ENCODE results near the gene TPMT.

GRCh38 chr6:18185624-18186023, 30.7 kb upstream of the TPMT start:
- TF ChIP-seq, protein P1, sequence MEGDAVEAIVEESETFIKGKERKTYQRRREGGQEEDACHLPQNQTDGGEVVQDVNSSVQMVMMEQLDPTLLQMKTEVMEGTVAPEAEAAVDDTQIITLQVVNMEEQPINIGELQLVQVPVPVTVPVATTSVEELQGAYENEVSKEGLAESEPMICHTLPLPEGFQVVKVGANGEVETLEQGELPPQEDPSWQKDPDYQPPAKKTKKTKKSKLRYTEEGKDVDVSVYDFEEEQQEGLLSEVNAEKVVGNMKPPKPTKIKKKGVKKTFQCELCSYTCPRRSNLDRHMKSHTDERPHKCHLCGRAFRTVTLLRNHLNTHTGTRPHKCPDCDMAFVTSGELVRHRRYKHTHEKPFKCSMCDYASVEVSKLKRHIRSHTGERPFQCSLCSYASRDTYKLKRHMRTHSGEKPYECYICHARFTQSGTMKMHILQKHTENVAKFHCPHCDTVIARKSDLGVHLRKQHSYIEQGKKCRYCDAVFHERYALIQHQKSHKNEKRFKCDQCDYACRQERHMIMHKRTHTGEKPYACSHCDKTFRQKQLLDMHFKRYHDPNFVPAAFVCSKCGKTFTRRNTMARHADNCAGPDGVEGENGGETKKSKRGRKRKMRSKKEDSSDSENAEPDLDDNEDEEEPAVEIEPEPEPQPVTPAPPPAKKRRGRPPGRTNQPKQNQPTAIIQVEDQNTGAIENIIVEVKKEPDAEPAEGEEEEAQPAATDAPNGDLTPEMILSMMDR (IDR thresholded peaks at IDR 0.05) = no peak
- TF ChIP-seq EP300 (IDR thresholded peaks at IDR 0.05) = no peak

All from suprapubic skin (tissue), 3 donors.